GM19239 (cell line): Measurements from ENCODE around the gene MRGPRG.
"Not testable (repeated sequence)": the region's sequence is repeated elsewhere in the genome, so short reads cannot be mapped to it uniquely, and the experiment has no call there.

ENCODE experiments used
- DNase-seq: peaks from one replicate; pipeline ENCODE4 v3.0.0; 2011; ENCODE audit warnings: low spot score; ENCODE audit not compliant: insufficient read length
- FAIRE-seq: peaks from 2 replicates; lab custom pipeline; 2011; peaks lifted over from hg19 to GRCh38; lab: Jason Lieb, UNC

MRGPRG gene, protein sequence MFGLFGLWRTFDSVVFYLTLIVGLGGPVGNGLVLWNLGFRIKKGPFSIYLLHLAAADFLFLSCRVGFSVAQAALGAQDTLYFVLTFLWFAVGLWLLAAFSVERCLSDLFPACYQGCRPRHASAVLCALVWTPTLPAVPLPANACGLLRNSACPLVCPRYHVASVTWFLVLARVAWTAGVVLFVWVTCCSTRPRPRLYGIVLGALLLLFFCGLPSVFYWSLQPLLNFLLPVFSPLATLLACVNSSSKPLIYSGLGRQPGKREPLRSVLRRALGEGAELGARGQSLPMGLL

DNA sequence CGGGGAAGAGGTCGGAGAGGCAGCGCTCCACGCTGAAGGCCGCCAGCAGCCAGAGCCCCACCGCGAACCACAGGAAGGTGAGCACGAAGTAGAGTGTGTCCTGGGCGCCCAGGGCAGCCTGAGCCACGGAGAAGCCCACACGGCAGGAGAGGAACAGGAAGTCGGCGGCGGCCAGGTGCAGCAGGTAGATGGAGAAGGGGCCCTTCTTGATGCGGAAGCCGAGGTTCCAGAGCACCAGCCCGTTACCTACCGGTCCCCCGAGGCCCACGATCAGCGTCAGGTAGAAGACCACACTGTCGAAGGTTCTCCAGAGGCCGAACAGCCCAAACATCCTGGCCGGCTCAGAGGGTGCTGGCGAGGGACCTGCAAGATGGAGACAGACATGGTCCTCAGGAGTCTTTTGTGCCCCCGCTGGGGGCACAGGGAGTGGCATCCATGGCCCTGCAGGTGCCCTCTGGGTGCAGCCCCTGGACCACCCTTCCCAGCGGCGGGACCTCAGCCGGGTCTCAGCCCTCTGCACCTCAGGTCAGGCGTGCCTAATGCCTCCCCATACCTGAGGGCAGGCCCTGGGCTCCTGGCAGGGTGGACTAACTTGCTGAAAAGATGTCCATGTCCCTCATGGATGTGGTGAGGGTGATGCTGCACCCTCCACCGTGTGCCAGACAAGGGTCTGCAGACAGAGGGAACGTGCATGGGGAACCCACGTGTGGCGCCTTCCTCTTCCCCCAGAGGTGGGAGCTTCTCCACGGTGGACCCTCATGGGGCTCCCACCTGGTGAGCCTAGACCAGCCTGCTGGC, at the start of gene MRGPRG:
MRGPRG (minus strand) TSS at position 331 of the 798 bp plus-strand sequence; CDS start at position 331, 0 bp downstream.
- no peak for DNase-seq
- no peak for FAIRE-seq

DNA sequence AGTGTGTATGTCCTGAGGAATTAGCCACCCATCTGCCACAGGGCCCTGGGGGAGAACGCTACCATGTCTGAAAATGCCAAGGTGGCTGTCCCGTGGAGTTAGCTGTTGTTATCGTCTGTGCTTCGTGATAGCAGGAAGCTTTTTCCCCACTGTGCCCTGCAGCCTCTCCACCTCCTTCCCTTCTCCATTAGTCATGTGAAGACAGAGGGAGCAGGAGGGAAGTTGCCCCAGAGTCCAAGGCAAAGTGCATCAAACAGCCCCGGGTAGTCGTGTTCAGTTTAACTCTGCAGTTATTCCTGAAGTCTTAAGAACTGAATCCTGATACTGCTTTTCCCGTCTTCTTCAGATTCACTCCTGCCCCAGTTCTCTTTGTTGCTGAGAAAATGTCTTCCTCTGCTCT, 43.9 kb upstream of the MRGPRG start:
- DNase-seq, FAIRE-seq: not testable (repeated sequence)

DNA sequence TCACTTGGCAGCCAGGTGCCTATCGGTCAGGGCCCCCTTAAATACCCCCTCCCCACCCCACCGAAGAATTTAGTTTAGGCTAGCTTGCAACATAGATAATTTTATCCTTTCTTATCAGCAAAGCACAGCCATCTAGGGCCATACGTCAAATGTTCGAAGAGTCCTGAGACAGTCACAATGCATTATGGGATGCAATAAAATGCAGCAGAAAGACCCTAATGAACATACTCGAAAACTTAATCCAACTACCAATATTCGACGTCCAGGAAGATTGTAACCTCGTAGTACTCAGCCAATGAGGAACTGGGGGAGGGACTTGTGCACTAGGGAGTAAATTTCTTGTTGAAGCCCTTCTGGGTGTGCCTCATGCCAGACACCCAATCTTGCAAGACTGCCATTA, 43.2 kb upstream of the MRGPRG start:
- not testable (repeated sequence) for DNase-seq, FAIRE-seq

DNA sequence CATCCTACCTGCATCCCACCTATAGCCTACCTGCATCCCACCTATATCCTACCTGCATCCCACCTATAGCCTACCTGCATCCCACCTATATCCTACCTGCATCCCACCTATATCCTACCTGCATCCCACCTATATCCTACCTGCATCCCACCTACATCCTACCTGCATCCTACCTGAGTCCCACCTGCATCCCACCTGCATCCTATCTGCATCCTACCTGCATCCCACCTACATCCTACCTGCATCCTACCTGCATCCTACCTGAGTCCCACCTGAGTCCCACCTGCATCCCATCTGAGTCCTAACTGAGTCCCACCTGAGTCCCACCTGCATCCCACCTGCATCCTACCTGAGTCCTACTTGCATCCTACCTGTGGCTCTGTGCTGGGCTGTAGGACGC, 38.9 kb upstream of the MRGPRG start:
- FAIRE-seq, DNase-seq: not testable (repeated sequence)

DNA sequence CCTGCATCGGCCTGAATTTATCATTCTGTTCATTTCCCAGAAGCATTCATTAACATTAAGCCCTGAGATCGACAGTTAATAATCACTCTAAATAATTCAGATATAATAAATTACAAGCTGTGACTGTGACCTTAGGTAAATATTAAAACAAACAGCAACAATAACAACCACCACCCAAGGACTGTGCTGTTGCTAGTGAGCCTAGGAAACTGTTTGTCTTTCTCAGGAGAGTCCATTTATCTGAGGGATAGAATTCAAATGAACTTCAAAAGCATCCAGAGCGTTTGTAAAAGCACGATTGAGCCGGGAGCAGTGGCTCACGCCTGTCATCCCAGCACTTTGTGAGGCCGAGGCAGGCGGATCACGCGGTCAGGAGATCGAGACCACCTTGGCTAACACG, 36.6 kb upstream of the MRGPRG start:
- FAIRE-seq, DNase-seq: not testable (repeated sequence)

- DNase-seq, FAIRE-seq: not testable (repeated sequence)
Observed at GRCh38 chr11:3254773-3255172, 36.2 kb upstream of the MRGPRG start.

DNA sequence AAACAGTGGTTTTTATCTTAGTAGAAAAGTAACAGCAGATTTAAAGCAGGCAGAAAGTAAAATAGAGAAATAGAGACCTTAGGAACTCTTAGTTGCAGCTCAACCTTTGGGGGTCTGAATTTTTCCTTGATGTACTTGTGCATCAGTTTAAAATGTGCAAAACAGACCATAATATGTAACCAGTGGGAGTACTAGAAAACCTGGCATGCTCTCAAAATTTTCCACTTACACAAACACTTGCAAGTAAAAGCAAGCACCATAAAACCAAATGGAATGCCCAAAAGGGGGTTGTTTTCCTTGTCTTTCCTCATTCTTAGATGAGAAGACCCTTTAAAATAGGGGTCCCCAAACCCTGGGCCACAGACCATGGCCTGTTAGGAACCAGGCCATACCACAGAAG, 26.5 kb upstream of the MRGPRG start:
- DNase-seq = no peak
- no peak for FAIRE-seq

GRCh38 chr11:3243880-3244279, 25.3 kb upstream of the MRGPRG start:
- FAIRE-seq (no peak), DNase-seq (no peak)

DNA sequence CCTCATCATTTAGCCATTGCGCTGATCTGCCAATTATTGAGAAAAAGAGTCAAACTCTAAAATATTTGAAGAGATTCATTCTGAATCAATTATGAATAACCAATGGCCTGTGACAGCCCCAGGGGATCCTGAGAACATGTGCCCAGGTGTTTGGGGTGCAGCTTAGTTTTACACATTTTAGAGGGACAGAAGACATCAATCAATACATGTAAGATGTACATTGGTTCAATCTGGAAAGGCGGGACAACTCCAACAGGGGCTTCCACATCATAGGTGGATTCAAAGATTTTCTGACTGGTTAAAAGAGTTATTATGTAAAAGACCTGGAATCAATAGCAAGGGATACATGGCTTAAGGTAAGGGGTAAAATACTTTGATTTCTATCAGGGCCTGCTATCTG, 18.5 kb upstream of the MRGPRG start:
- DNase-seq (no peak), FAIRE-seq (no peak)

GRCh38 chr11:3234846-3235245, 16.2 kb upstream of the MRGPRG start:
- DNase-seq (no peak), FAIRE-seq (no peak)

DNA sequence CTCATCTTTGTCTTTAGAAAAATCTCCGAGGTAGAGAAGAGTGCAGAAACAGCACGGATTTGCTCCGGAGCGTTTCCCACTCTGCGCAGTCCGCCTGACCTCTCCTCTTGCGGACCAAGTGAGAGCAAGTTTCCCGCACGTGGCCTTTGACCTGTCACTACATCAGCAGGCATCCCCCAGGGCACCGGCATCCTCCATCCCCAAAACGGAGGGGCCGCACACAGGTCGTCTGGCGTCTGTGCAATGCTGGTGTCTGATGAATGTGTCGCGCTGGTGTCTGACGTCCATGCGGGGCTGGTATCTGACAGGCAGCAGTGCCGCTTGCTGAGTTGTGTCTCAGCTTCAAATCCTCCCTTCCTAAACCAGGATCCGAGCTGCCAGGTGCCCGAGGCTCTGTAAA, 14.3 kb upstream of the MRGPRG start:
- no peak for FAIRE-seq

GRCh38 chr11:3231851-3232744, 13.5 kb upstream of the MRGPRG start, which contains the start of gene MRGPRE:
Gene MRGPRE (minus strand): TSS chr11:3232417. CDS start chr11:3228799, 3,618 bp downstream.
- DNase-seq (no peak), FAIRE-seq (no peak)

More for the DNA sequence above, 14.3 kb upstream of the MRGPRG start:
- no peak for DNase-seq

DNA sequence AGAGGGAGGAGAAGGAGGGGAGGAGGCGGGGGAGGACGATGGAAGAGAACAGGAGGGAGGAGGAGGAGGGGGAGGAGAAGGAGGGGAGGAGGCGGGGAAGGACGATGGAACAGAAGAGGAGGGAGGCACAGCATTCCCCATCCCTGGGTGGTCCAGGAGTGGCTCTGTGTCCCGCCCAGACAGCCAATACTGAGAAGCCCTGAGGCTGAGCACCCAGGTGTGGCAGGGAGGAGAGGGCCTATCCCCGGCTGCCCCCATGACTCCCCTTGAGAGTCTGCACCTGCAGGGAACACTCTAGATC, 12.9 kb upstream of the MRGPRG start:
- no peak for FAIRE-seq

GRCh38 chr11:3230636-3231549, 12.3 kb upstream of the MRGPRG start:
- DNase-seq (no peak), FAIRE-seq (no peak)

More for the DNA sequence above, 12.9 kb upstream of the MRGPRG start:
- DNase-seq = no peak

DNA sequence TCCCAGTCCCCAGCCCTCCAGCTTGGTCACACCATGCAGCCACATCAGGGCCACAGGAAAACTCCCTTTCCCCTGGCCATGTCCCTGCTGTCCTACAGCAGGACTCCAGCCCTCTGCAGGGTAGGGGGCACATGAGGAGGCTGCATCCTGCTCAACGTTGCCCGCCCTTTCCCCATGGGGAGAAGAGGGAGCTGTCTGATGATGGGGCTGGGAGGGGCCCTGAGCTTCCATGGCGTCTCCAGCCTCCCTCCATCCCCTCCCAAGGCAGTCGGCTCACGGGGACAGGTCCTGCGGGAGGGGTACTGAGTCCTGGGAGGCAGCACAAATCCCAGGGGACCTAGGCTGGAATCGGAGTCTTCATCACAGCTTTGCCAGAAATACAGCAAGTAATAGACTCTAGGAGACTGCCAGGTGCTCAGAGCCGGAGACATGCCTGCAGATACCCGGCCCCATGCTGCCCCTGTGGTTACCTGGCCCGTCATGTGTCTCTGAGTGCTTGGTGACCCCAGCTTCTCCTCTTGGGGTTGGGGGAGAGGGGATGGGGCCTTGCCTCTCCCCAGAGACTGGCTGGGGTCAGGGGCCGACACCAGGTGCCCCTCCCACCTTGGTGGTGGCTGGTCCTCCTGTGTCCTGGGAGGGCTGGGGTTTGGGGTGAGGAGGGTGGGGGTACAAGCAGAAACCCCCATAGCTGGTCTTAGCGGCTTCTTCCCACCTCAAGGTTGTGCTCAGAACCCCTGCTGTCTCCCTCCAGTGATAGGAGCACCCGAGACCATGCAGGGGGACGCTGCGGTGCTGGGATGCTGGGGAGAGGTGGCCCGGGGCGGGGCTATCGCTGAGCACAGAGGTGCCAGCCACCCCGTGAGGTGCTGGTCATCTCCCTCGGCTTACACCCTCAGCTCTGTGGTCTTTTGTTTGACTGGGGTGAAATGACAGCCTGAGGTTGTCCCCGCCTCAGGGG, 11.3 kb upstream of the MRGPRG start:
- no peak for FAIRE-seq
- no peak for DNase-seq

DNA sequence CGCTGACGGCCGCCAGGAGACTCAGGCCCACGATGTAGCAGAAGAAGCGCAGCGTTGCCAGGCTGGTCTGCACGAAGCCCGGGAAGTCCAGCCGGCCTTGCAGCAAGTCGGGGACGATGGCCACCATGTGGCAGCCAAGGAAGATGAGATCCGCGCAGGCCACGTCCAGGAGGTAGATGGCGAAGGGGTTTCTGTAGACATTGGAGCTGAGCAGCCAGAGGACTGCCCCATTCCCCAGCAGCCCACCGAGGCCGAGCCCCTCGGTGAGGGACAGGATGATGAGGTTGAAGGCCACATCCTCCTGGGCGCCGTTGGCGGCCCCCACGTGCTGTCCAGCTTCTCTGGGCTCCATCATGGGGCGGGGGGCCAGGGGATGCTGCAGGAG, 9.8 kb upstream of the MRGPRG start:
- FAIRE-seq (no peak), DNase-seq (no peak)

DNA sequence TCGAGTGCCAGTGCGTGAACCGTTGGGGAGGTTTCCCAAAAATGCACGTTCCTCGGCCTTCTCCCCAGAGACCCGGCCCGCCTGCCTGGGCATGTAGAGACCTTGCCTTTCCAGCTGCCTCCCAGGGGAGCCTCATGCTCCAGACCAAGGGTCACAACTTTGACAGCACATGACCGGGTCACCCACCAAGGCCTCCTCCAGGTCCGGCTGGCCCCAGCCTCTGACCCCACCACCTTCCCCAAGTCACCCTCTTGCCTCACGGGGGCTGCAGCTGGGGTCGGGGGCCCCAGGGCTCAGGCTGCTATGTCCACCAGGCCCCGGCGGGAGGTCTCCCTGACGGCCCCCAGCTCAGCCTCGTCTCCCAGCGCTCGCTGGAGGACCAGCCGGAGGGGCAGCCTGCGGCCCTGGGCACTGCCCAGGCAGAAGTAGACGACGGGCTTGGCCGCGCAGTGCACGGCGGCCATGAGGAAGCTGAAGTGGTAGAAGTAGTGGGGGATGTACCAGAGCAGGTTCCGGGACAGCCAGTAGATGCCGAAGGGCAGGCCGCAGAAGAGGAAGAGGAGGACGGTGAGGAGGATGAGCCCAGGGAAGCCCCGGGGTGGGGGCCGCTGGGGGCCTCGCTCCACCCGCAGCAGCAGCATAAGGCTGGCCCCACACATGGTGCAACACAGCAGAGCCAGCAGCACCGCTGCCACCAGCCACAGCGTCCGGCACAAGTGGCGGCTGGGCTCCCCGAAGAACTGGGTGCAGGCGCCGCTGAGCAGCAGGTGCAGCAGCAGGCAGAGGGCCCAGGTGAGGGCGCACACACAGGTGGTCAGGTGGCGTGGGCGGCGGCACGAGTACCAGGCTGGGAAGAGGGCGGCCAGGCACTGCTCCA, 9.2 kb upstream of the MRGPRG start:
- FAIRE-seq = no peak
- no peak for DNase-seq
